ENCODE data around the gene SIAH1. TPM values are rescaled to one million over a fixed set of nuclear protein-coding genes. Genes with fewer than 3 reads are reported as not detected.

SIAH1 gene
- total and polyA plus RNA-seq, 9 of the 15 experiments (the other 6 are each of a cell fraction or from before 2014, with no cell fraction given), result 4.1 to 14.3 (median 12.5) TPM

- TF ChIP-seq GATAD2A (IDR thresholded peaks at IDR 0.05) (0 out of 2 replicates have a peak, but pooled peaks have one; percentile 48), CBX3 (IDR thresholded peaks at IDR 0.05; ENCODE audit: borderline replicate concordance in 1 of 2, low read length in 2 of 2) (no peak), ZC3H11A (IDR thresholded peaks at IDR 0.05; ENCODE audit: low read depth, low read length) (no peak), LCOR (CRISPR knock-in tag; IDR thresholded peaks at IDR 0.05) (no peak; the same call in none of the 2 replicates), BCLAF1 (IDR thresholded peaks at IDR 0.05; ENCODE audit: borderline replicate concordance in 1 of 2, control insufficient read depth in 1 of 2, low read depth in 2 of 2, low read length in 1 of 2) (no peak), BRCA1 (IDR thresholded peaks at IDR 0.05) (no peak), BRCA1 (CRISPR knock-in tag; IDR thresholded peaks at IDR 0.05) (no peak), MBD2 (IDR thresholded peaks at IDR 0.05; ENCODE audit: borderline replicate concordance, low read depth) (no peak), CHAMP1 (IDR thresholded peaks at IDR 0.05) (no peak), FOXP1 (CRISPR knock-in tag; IDR thresholded peaks at IDR 0.05) (no peak), KLF10 (CRISPR knock-in tag; IDR thresholded peaks at IDR 0.05) (no peak), ZNF354B (CRISPR knock-in tag; IDR thresholded peaks at IDR 0.05) (no peak), ZNF77 (CRISPR knock-in tag; IDR thresholded peaks at IDR 0.05) (no peak), ZNF764 (CRISPR knock-in tag; IDR thresholded peaks at IDR 0.05; ENCODE audit: low read depth) (no peak), CBX2 (IDR thresholded peaks at IDR 0.05; ENCODE audit: insufficient read depth, low read length, poor library complexity, severe bottlenecking) (no peak), ZNF12 (CRISPR knock-in tag; IDR thresholded peaks at IDR 0.05) (no peak), SAFB2 (IDR thresholded peaks at IDR 0.05; ENCODE audit: borderline replicate concordance, low read depth, low read length, severe bottlenecking) (no peak), ZNF445 (CRISPR knock-in tag; IDR thresholded peaks at IDR 0.05; ENCODE audit: low read depth) (no peak), FOXK1 (CRISPR knock-in tag; IDR thresholded peaks at IDR 0.05; ENCODE audit: borderline replicate concordance) (no peak), HDAC2 (IDR thresholded peaks at IDR 0.05) (peak; percentile 46), FOXJ2 (tag; IDR thresholded peaks at IDR 0.05) (no peak; the same call in 1 of the 2 replicates), RFX1 (IDR thresholded peaks at IDR 0.05) (no peak), ATF6 (CRISPR knock-in tag; IDR thresholded peaks at IDR 0.05) (no peak), SRSF9 (IDR thresholded peaks at IDR 0.05; ENCODE audit: borderline replicate concordance, low read depth, low read length) (no peak)
Measured at GRCh38 chr16:48365601-48366164, 19.5 kb downstream of the SIAH1 start (continued).

Data from K562 (cell line).